Loucy (cell line): ENCODE data around the gene GGT5.

Experiments used
- CTCF ChIP-seq: fragments of 200-600 bp; sonication (generic); conservative IDR thresholded peaks from 2 replicates; pipeline ENCODE4 v1.5.1; 2014; ENCODE audit warnings: mild to moderate bottlenecking, antibody characterized with exemption, low read length
- EZH2phosphoT487 ChIP-seq: fragments of 200-600 bp; IDR thresholded peaks from 2 replicates; pipeline ENCODE4 v1.6.1; 2018; ENCODE audit warnings: antibody characterized with exemption, mild to moderate bottlenecking, moderate library complexity, borderline replicate concordance

GRCh38 chr22:24177045-24177444 lies 67.8 kb downstream of the GGT5 start:
- no peak for TF ChIP-seq CTCF
- no peak for TF ChIP-seq EZH2phosphoT487
